GM10248 (cell line): ENCODE data around the gene FRG2.
"Not testable (repeated sequence)": the region's sequence is repeated elsewhere in the genome, so short reads cannot be mapped to it uniquely, and the experiment has no call there.

Experiments used
- CTCF ChIA-PET: fragments of 300-600 bp; sonication (Branson Sonifier 250); formaldehyde crosslinking; extraction: SDS; loops from one replicate; lab custom pipeline; 2021; ENCODE audit warnings: antibody characterized with exemption; lab: Yijun Ruan, JAX
- POLR2A ChIA-PET: fragments of 350-650 bp; sonication (Branson Sonifier 250); formaldehyde crosslinking; extraction: SDS; loops from one replicate; lab custom pipeline; 2020; ENCODE audit warnings: antibody characterized with exemption; lab: Yijun Ruan, JAX
- DNase-seq: peaks from one replicate; pipeline ENCODE4 v3.0.0; 2012; ENCODE audit errors: extremely low spot score
- CTCF ChIP-seq: IDR thresholded peaks from 2 replicates; pipeline ENCODE4 v1.5.1; 2012; ENCODE audit warnings: mild to moderate bottlenecking, low read depth; ENCODE audit errors: extremely low read depth, missing control alignments, control extremely low read depth

Gene FRG2

GRCh38 chr4:190020790-190021717, 6.0 kb downstream of the FRG2 start:
- ChIA-PET POLR2A (no interaction called here), CTCF (no interaction called here)
- peak; percentile 27 for DNase-seq
- TF ChIP-seq CTCF = no peak

- DNase-seq, CTCF ChIA-PET, POLR2A ChIA-PET: not testable (repeated sequence)
Measured at GRCh38 chr4:190019859-190020463, 7.1 kb downstream of the FRG2 start.

GRCh38 chr4:190019023-190019858, 7.8 kb downstream of the FRG2 start:
- DNase-seq = peak; percentile 18
- CTCF ChIA-PET = no interaction called here
- POLR2A ChIA-PET = no interaction called here
- TF ChIP-seq CTCF = no peak

- peak; percentile 17 for DNase-seq
- no peak for TF ChIP-seq CTCF
- CTCF ChIA-PET = no interaction called here
- POLR2A ChIA-PET = no interaction called here
Measured at GRCh38 chr4:190018201-190018920, 8.7 kb downstream of the FRG2 start.

GRCh38 chr4:190017357-190018200, 9.5 kb downstream of the FRG2 start:
- POLR2A ChIA-PET = no interaction called here
- CTCF ChIA-PET = no interaction called here
- peak; percentile 15 for DNase-seq
- no peak for TF ChIP-seq CTCF
